ENCODE measurements around the gene SETBP1.

SETBP1 gene

GRCh38 chr18:44819944-44820510 is 139.3 kb downstream of the SETBP1 start:
- DNase-seq, result peak in 1 of 2 donors; percentile 15

- DNase-seq, result no peak
Measured at GRCh38 chr18:44821924-44822323, 141.2 kb downstream of the SETBP1 start.

- DNase-seq, result no peak
Measured at GRCh38 chr18:44823286-44823685, 142.6 kb downstream of the SETBP1 start.

- no peak for DNase-seq
Measured at GRCh38 chr18:44823782-44824181, 143.1 kb downstream of the SETBP1 start.

GRCh38 chr18:44824884-44825283 is 144.2 kb downstream of the SETBP1 start:
- no peak for DNase-seq

- DNase-seq, result peak; percentile 41 to 68
Measured at GRCh38 chr18:44826418-44827259, 146.0 kb downstream of the SETBP1 start.

- DNase-seq, result no peak
Measured at GRCh38 chr18:44828080-44828479, 147.4 kb downstream of the SETBP1 start.

- no peak for DNase-seq
Measured at GRCh38 chr18:44830581-44830980, 149.9 kb downstream of the SETBP1 start.

GRCh38 chr18:44833786-44834185 is 153.1 kb downstream of the SETBP1 start:
- DNase-seq, result no peak

GRCh38 chr18:44834867-44835469 is 154.3 kb downstream of the SETBP1 start:
- DNase-seq, result no peak

GRCh38 chr18:44835703-44836102 is 155.0 kb downstream of the SETBP1 start:
- DNase-seq, result peak; percentile 33 to 63

GRCh38 chr18:44836263-44836662 is 155.6 kb downstream of the SETBP1 start:
- no peak for DNase-seq

GRCh38 chr18:44837482-44838180 is 156.9 kb downstream of the SETBP1 start:
- DNase-seq, result no peak

GRCh38 chr18:44838971-44839666 is 158.4 kb downstream of the SETBP1 start:
- DNase-seq, result peak in 1 of 2 donors; percentile 37

GRCh38 chr18:44840058-44840790 is 159.5 kb downstream of the SETBP1 start:
- DNase-seq, result no peak

- DNase-seq, result no peak
Measured at GRCh38 chr18:44841221-44841620, 160.5 kb downstream of the SETBP1 start.

GRCh38 chr18:44841752-44842587 is 161.3 kb downstream of the SETBP1 start:
- DNase-seq, result no peak

GRCh38 chr18:44842588-44843412 is 162.1 kb downstream of the SETBP1 start:
- DNase-seq, result no peak

- DNase-seq, result no peak
Measured at GRCh38 chr18:44844486-44844885, 163.8 kb downstream of the SETBP1 start.

- DNase-seq, result no peak
Measured at GRCh38 chr18:44846450-44846849, 165.8 kb downstream of the SETBP1 start.
